GM12878 (cell line): ENCODE results near the gene TAF3. TPM values are rescaled to one million over a fixed set of nuclear protein-coding genes. Genes with fewer than 3 reads are reported as not detected.

ENCODE experiments used
- ATAC-seq: fragments of 200-7000 bp; cut with Tn5 transposase; 3 replicates; pipeline ENCODE4 v1.9.1; 2020; ENCODE audit warnings: mild to moderate bottlenecking, moderate library complexity
- BruUV-seq: library from RNA; stranded (reverse); fragments of 400-500 nt; replicated peaks from 2 replicates; lab custom pipeline; 2021; lab: Mats Ljungman, UMichigan
- CTCF ChIA-PET: fragments of 300-600 bp; sonication (Branson Sonifier 250); formaldehyde crosslinking; extraction: SDS; loops from one replicate; lab custom pipeline; 2021; ENCODE audit warnings: inconsistent platforms; lab: Yijun Ruan, JAX
- POLR2A ChIA-PET: fragments of 350-600 bp; formaldehyde crosslinking; extraction: SDS; loops from one replicate; lab custom pipeline; 2021; ENCODE audit warnings: inconsistent platforms; lab: Charles Lee
- RAD21 ChIA-PET: fragments of 300-600 bp; sonication (Branson Sonifier 250); formaldehyde crosslinking; loops from one replicate; lab custom pipeline; 2023; ENCODE audit warnings: antibody characterized with exemption; ENCODE audit not compliant: unreplicated experiment; lab: Charles Lee
- SMC1A ChIA-PET: fragments of 300-600 bp; sonication (Branson Sonifier 250); formaldehyde crosslinking; loops from one replicate; lab custom pipeline; 2023; ENCODE audit not compliant: unreplicated experiment, uncharacterized antibody; lab: Charles Lee
- DNase-seq: peaks from one replicate; pipeline ENCODE4 v3.0.0-alpha.2; 2011; ENCODE audit warnings: low read depth, low spot score
- FAIRE-seq: peaks from 3 replicates; lab custom pipeline; 2011; peaks lifted over from hg19 to GRCh38; lab: Jason Lieb, UNC
- H2AFZ ChIP-seq: 2 replicates; pipeline ENCODE4 v1.6.0; 2011; ENCODE audit warnings: low read depth, low read length, control low read depth; ENCODE audit not compliant: control insufficient read depth
- H3K27ac ChIP-seq: 2 replicates; pipeline ENCODE4 v1.5.1; 2011; ENCODE audit warnings: control low read depth; ENCODE audit not compliant: control insufficient read depth, insufficient read depth
- H3K27me3 ChIP-seq, 2 experiments: replicated peaks in 1 of 2; 2 replicates each; pipeline versions ENCODE4 v1.6.0 to v1.6.1; 2011; ENCODE audit warnings: low read length in 1 of 2; ENCODE audit not compliant: control insufficient read depth in 2 of 2, insufficient read depth in 2 of 2
- H3K36me3 ChIP-seq, 2 experiments: 2 replicates each; pipeline ENCODE4 v1.5.1; 2011; ENCODE audit warnings: low read length in 1 of 2; ENCODE audit not compliant: control insufficient read depth in 2 of 2, insufficient read depth in 2 of 2
- H3K4me1 ChIP-seq: 2 replicates; pipeline ENCODE4 v1.6.1; 2011; ENCODE audit warnings: mild to moderate bottlenecking, low read length, moderate library complexity, mixed read lengths; ENCODE audit not compliant: control insufficient read depth, insufficient read depth
- H3K4me2 ChIP-seq: 2 replicates; pipeline ENCODE4 v1.6.0; 2011; ENCODE audit warnings: control low read depth; ENCODE audit not compliant: control insufficient read depth, insufficient read depth
- H3K4me3 ChIP-seq: fragments of 200-600 bp; sonication (generic); 2 replicates; pipeline ENCODE4 v1.5.1; 2016
- H3K79me2 ChIP-seq: 2 replicates; pipeline ENCODE4 v1.6.0; 2011; ENCODE audit warnings: low read length; ENCODE audit not compliant: control insufficient read depth, insufficient read depth
- H3K9ac ChIP-seq: 2 replicates; pipeline ENCODE4 v1.8.0; 2011; ENCODE audit warnings: low read length, control low read depth, mixed read lengths; ENCODE audit not compliant: control insufficient read depth, insufficient read depth
- H3K9me3 ChIP-seq: replicated peaks from 3 replicates; pipeline ENCODE4 v1.5.1; 2011; ENCODE audit warnings: mild to moderate bottlenecking, low read length; ENCODE audit not compliant: control insufficient read depth, insufficient read depth
- H4K20me1 ChIP-seq: 2 replicates; pipeline ENCODE4 v1.6.0; 2011; ENCODE audit not compliant: control insufficient read depth, insufficient read depth
- ATF3 ChIP-seq: IDR thresholded peaks from 2 replicates; pipeline ENCODE4 v1.6.1; 2011; ENCODE audit warnings: low read depth, mild to moderate bottlenecking, low read length, moderate library complexity, borderline replicate concordance; ENCODE audit errors: extremely low read depth
- CBX3 ChIP-seq: fragments of 200-600 bp; sonication (generic); IDR thresholded peaks from 2 replicates; pipeline ENCODE4 v1.6.1; 2016; ENCODE audit warnings: low read depth, borderline replicate concordance
- GABPA ChIP-seq: IDR thresholded peaks from 2 replicates; pipeline ENCODE4 v1.6.1; 2014; ENCODE audit warnings: antibody characterized with exemption, low read depth, mild to moderate bottlenecking, inconsistent platforms
- HDAC2 ChIP-seq: fragments of 200-600 bp; sonication (generic); IDR thresholded peaks from 2 replicates; pipeline ENCODE4 v1.6.1; 2017
- PBX3 ChIP-seq: IDR thresholded peaks from 2 replicates; pipeline ENCODE4 v1.6.1; 2011; ENCODE audit warnings: mild to moderate bottlenecking, low read depth, low read length, moderate library complexity; ENCODE audit not compliant: insufficient replicate concordance
- POLR2A ChIP-seq: IDR thresholded peaks from 2 replicates; pipeline ENCODE4 v1.6.1; 2011; ENCODE audit warnings: low read depth, mild to moderate bottlenecking, low read length
- RAD51 ChIP-seq: fragments of 450-650 bp; IDR thresholded peaks from 2 replicates; pipeline ENCODE4 v1.6.1; 2016; ENCODE audit warnings: moderate library complexity, mild to moderate bottlenecking, inconsistent platforms
- SREBF1 ChIP-seq: IDR thresholded peaks from 2 replicates; pipeline ENCODE4 v1.6.1; 2012; ENCODE audit warnings: mild to moderate bottlenecking, low read length
- SREBF2 ChIP-seq: IDR thresholded peaks from 2 replicates; pipeline ENCODE4 v1.6.1; 2012; ENCODE audit warnings: mild to moderate bottlenecking, low read length
- TCF3 ChIP-seq: IDR thresholded peaks from 2 replicates; pipeline ENCODE4 v1.6.1; 2012; ENCODE audit warnings: low read depth, mild to moderate bottlenecking, low read length, borderline replicate concordance; ENCODE audit not compliant: insufficient read depth
- ZNF274 ChIP-seq: IDR thresholded peaks from one replicate; pipeline ENCODE4 v1.8.0; 2011; ENCODE audit not compliant: insufficient read length, insufficient read depth
- WGBS: methylation state at CpG from one replicate; pipeline ENCODE4 v1.1.6; 2016; ENCODE audit warnings: low lambda C conversion rate; ENCODE audit not compliant: insufficient replicate concordance, insufficient coverage; ENCODE audit errors: missing lambda C conversion rate; 5-methylcytosine and 5-hydroxymethylcytosine counted together
- in situ Hi-C: fragments of 300-500 bp; cut with MboI; formaldehyde crosslinking; loops from 9 replicates; pipeline ENCODE4 v1.14.3; 2018; ENCODE audit warnings: mixed read lengths
- intact Hi-C: fragments of 100-400 bp; cut with micrococcal nuclease; formaldehyde crosslinking; loops from one replicate; pipeline ENCODE4 v1.14.2; 2022; ENCODE audit not compliant: unreplicated experiment
- polyA plus RNA-seq, 11 experiments: library from polyadenylated mRNA; depleted of rRNA in 4 of 11; unstranded in 6 of 11; stranded (reverse) in 5 of 11; fragments of >200 nt; fragmentation: Nextera tagmentation in 4 of 11; fragmentation: Illumina TruSeq in 1 of 11; extraction: Ambion mirVana in 4 of 11; extraction: Trizol in 1 of 11; gene quantifications; 1 replicate in 1 of 11; 2 replicates in 10 of 11; pipeline versions ENCODE4 v1.2.1 to v1.2.3, GENCODE V29; 2011 to 2016; ENCODE audit warnings: inconsistent platforms in 2 of 11, missing spikeins in 2 of 11, low read depth in 1 of 11
- total RNA-seq, 4 experiments: library from RNA; depleted of rRNA in 3 of 4; stranded (reverse); fragments of >200 nt in 3 of 4; fragmentation: Illumina TruSeq in 1 of 4; extraction: Trizol in 1 of 4; gene quantifications; 2 replicates each; pipeline versions ENCODE4 v1.2.1 to v1.2.3, GENCODE V29; 2013 to 2021

TAF3 gene
- total and polyA plus RNA-seq, 10 of the 15 experiments (the other 5 are each of a cell fraction or from before 2014, with no cell fraction given), result 2.0 to 10.1 (median 3.7) TPM

DNA sequence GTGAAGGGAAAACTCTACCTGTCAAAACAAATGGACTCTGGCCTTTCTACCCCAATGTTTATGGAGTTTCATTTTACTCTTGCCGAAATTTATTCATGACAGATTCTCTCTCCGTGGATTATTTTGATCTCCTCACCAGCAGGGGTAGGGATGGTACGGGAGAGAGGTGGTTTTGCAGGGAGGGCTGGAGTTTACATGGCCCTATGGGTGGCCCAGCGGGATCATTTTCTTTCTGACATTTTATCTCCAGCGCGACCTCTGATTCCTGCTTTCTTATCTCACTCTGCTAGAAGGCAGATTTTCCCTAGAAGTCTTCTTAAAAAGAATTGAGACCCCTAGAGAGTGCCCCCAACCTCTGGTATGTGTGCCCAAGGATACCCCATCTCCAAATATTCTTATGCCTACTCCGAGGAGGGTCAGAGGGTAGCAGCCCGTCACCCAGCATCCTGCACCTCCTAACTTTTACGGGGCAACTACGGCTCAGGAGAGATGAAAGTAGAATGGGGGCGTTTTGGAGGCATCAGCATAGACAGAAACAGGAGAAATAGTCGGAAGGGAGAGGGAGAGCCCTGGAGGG is 226.1 kb downstream of the TAF3 start:
- no peak for DNase-seq
- no peak for FAIRE-seq
- no peak overlapping the region for H3K4me3 ChIP-seq
- no peak overlapping the region for H2AFZ ChIP-seq
- ChIA-PET RAD21 (no interaction called here), CTCF (no interaction called here), SMC1A (no interaction called here), POLR2A (no interaction called here)
- no peaks in the 10 kb centered on the region for H3K36me3 ChIP-seq
- in situ Hi-C loops, result loop anchor here (25.0 kb wide), 1 partner anchor 1168 kb away; no protein-coding TSS in a partner anchor
- WGBS, result 25% methylated on average over 12 of the region's 12 CpGs
- peak overlapping the region; percentile 21; the same call in 1 of the 2 replicates for H3K4me2 ChIP-seq
- ATAC-seq, result no peak
- H3K27me3 ChIP-seq, result peaks cover 25 to 43% of the 10 kb centered on the region in 2 experiments
- H3K9ac ChIP-seq, result no peak overlapping the region
- no peaks in the 10 kb centered on the region for H3K79me2 ChIP-seq
- H3K27ac ChIP-seq, result no peak overlapping the region
- TF ChIP-seq TCF3, result no peak
- TF ChIP-seq CBX3, result no peak
- no peak for TF ChIP-seq PBX3
- TF ChIP-seq SREBF2, result no peak
- TF ChIP-seq GABPA, result no peak
- TF ChIP-seq SREBF1, result no peak
- no peak for TF ChIP-seq ATF3
- no peak for TF ChIP-seq POLR2A
- TF ChIP-seq ZNF274, result no peak
- no peak for TF ChIP-seq HDAC2
- no peak for TF ChIP-seq RAD51
- BruUV-seq, result no TSS peak
- intact Hi-C loops, result no loop called here
- H3K9me3 ChIP-seq, result no peaks in the 10 kb centered on the region
- H4K20me1 ChIP-seq, result no peaks in the 10 kb centered on the region
- peaks cover 8% of the 10 kb centered on the region for H3K4me1 ChIP-seq
